Lung microvascular endothelial cell (primary cell): ENCODE measurements around the gene PIGT. TPM values are rescaled to one million over a fixed set of nuclear protein-coding genes. Genes with fewer than 3 reads are reported as not detected.
"Not testable (repeated sequence)": the region's sequence is repeated elsewhere in the genome, so short reads cannot be mapped to it uniquely, and the experiment has no call there.

Experiments
- DNase-seq, 2 donors: peaks; one replicate each; pipeline versions ENCODE4 v3.0.0 to v3.0.0-alpha.2; 2010; ENCODE audit warnings: low read depth in 2 of 2
- total RNA-seq: library from RNA; depleted of rRNA; stranded (reverse); fragments of >200 nt; gene quantifications from 2 replicates; pipeline ENCODE4 v1.2.1, GENCODE V29; 2014

Gene PIGT
- total RNA-seq, 1 donor from 2014 or later, result 22.2 TPM

- no peak for DNase-seq
Measured at GRCh38 chr20:45462711-45463509, 47.0 kb downstream of the PIGT start.

- no peak for DNase-seq
Measured at GRCh38 chr20:45463709-45464108, 47.8 kb downstream of the PIGT start.

- DNase-seq, result no peak
Measured at GRCh38 chr20:45465491-45466266, 49.7 kb downstream of the PIGT start.

GRCh38 chr20:45467172-45467571 is 51.2 kb downstream of the PIGT start:
- no peak for DNase-seq

GRCh38 chr20:45467861-45468260 is 51.9 kb downstream of the PIGT start:
- DNase-seq, result no peak

GRCh38 chr20:45469336-45470261 is 53.7 kb downstream of the PIGT start, which contains the start of gene WFDC2:
Gene WFDC2, plus strand, starts transcription at chr20:45469753. Its CDS starts 29 bp downstream, at chr20:45469782.
- no peak for DNase-seq

- peak; percentile 8 to 9 for DNase-seq
Measured at GRCh38 chr20:45470262-45470931, 54.5 kb downstream of the PIGT start.

- DNase-seq, result no peak
Measured at GRCh38 chr20:45470937-45471336, 55.0 kb downstream of the PIGT start.

GRCh38 chr20:45472286-45472685 is 56.3 kb downstream of the PIGT start:
- DNase-seq, result not testable (repeated sequence)

Other genes with a start within 250 kb of the PIGT start
- not detected in 2 replicates for gene PI3, start 241.2 kb upstream of the PIGT start, total RNA-seq
- gene SEMG1, start 209.1 kb upstream of the PIGT start, total RNA-seq, result not detected in 2 replicates
- gene SEMG2, start 194.8 kb upstream of the PIGT start, total RNA-seq, result not detected in 2 replicates
- gene SLPI, start 161.6 kb upstream of the PIGT start, total RNA-seq, result 0.79 TPM in 1 of 2 replicates, not detected in the other
- not detected in 2 replicates for gene RBPJL, start 109.3 kb upstream of the PIGT start, total RNA-seq
- not detected in 2 replicates for gene MATN4, start 107.8 kb upstream of the PIGT start, total RNA-seq
- gene SDC4, start 67.7 kb upstream of the PIGT start, total RNA-seq, result 31.8 and 65.1 TPM in 2 replicates
- 15.9 and 28.4 TPM in 2 replicates for gene SYS1, start 53.0 kb upstream of the PIGT start, total RNA-seq
- gene TP53TG5, start 37.8 kb upstream of the PIGT start, total RNA-seq, result not detected in 2 replicates
- gene DBNDD2, start 7.9 kb upstream of the PIGT start, total RNA-seq, result 5.0 and 5.2 TPM in 2 replicates
- not detected in 2 replicates for gene WFDC2, start 53.6 kb downstream of the PIGT start, total RNA-seq
- gene SPINT3, start 99.5 kb downstream of the PIGT start, total RNA-seq, result not detected in 2 replicates
- gene WFDC6, start 123.3 kb downstream of the PIGT start, total RNA-seq, result not detected in 2 replicates
- gene EPPIN, start 131.3 kb downstream of the PIGT start, total RNA-seq, result not detected in 2 replicates
- gene WFDC8, start 163.1 kb downstream of the PIGT start, total RNA-seq, result not detected in 2 replicates
- gene WFDC10A, start 213.6 kb downstream of the PIGT start, total RNA-seq, result not detected in 2 replicates
- gene WFDC9, start 215.1 kb downstream of the PIGT start, total RNA-seq, result not detected in 2 replicates